HCT116 (cell line): ENCODE measurements around the gene ZSCAN4.

ENCODE experiments used
- CTCF ChIP-seq, 3 experiments: fragments of 200-600 bp in 1 of 3; sonication (generic) in 1 of 3; IDR thresholded peaks in 2 of 3; conservative IDR thresholded peaks in 1 of 3; 2 replicates each; pipeline ENCODE4 v1.5.1; 2012 to 2017; ENCODE audit warnings: low read depth in 2 of 3, low read length in 2 of 3, antibody characterized with exemption in 1 of 3, borderline replicate concordance in 1 of 3, control low read depth in 1 of 3, mild to moderate bottlenecking in 1 of 3, mixed read lengths in 1 of 3, mixed run types in 1 of 3, moderate library complexity in 1 of 3; ENCODE audit not compliant: insufficient read depth in 1 of 3
- EZH2 ChIP-seq: fragments of 200-600 bp; sonication (generic); IDR thresholded peaks from 2 replicates; pipeline ENCODE4 v1.6.1; 2017; ENCODE audit warnings: antibody characterized with exemption, mixed run types
- EZH2phosphoT487 ChIP-seq: fragments of 200-600 bp; IDR thresholded peaks from 2 replicates; pipeline ENCODE4 v1.6.1; 2018; ENCODE audit warnings: antibody characterized with exemption, borderline replicate concordance
- POLR2AphosphoS5 ChIP-seq: IDR thresholded peaks from 2 replicates; pipeline ENCODE4 v1.6.1; 2011; ENCODE audit warnings: mild to moderate bottlenecking, low read depth, low read length, moderate library complexity
- ZNF274 ChIP-seq: fragments of 200-500 bp; sonication (Bioruptor generic); IDR thresholded peaks from 2 replicates; pipeline ENCODE4 v1.6.1; 2014; ENCODE audit warnings: mild to moderate bottlenecking, low read depth, low read length, inconsistent platforms

DNA sequence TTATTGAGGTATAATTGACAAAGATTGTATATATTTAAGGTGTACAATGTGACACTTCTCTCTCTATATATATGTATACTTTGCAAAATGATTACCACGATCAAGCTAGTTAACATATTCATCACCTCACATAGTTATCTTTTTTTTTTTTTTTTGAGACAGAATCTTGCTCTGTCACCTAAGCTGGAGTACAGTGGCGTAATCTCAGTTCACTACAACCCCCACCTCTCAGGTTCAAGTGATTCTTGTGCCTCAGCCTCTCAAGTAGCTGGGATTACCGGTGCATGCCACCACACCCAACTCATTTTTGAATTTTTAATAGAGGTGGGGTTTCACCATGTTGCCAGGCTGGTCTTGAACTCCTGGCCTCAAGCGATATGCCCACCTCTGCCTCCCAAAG lies 3.7 kb downstream of the ZSCAN4 start:
- TF ChIP-seq EZH2, result no peak
- TF ChIP-seq CTCF (IDR thresholded peaks at IDR 0.05 in 2 of 3, conservative IDR thresholded peaks at IDR 0.05 in 1 of 3; ENCODE audit: borderline replicate concordance in 1 of 3, insufficient read depth in 1 of 3, low read depth in 2 of 3, low read length in 2 of 3), result no peak
- no peak for TF ChIP-seq ZNF274
- no peak for TF ChIP-seq POLR2AphosphoS5
- no peak for TF ChIP-seq EZH2phosphoT487
